IPS-18a (cell line): ENCODE results near the gene SIN3B.

ENCODE experiments used
- H3K27ac ChIP-seq: one replicate; pipeline ENCODE4 v1.5.1; 2013; ENCODE audit warnings: low read length
- H3K27me3 ChIP-seq: one replicate; pipeline ENCODE4 v1.6.1; 2013; ENCODE audit warnings: mild to moderate bottlenecking, low read length; ENCODE audit not compliant: control insufficient read depth, insufficient read depth
- H3K36me3 ChIP-seq: one replicate; pipeline ENCODE4 v1.6.1; 2013; ENCODE audit warnings: low read depth, low read length; ENCODE audit not compliant: control insufficient read depth
- H3K4me1 ChIP-seq: one replicate; pipeline ENCODE4 v1.6.1; 2013; ENCODE audit warnings: low read depth, low read length; ENCODE audit not compliant: control insufficient read depth
- H3K4me3 ChIP-seq: one replicate; pipeline ENCODE4 v1.5.1; 2013; ENCODE audit warnings: low read length
- H3K9ac ChIP-seq: one replicate; pipeline ENCODE4 v1.6.1; 2013; ENCODE audit warnings: mild to moderate bottlenecking, low read length, moderate library complexity
- H3K9me3 ChIP-seq: one replicate; pipeline ENCODE4 v1.6.1; 2013; ENCODE audit warnings: low read depth, low read length; ENCODE audit not compliant: control insufficient read depth

SIN3B gene

GRCh38 chr19:16829822-16830289, 658 bp downstream of the SIN3B start:
- peak overlapping the region; percentile 89 for H3K4me3 ChIP-seq
- H3K9ac ChIP-seq: peak overlapping the region; percentile 76
- peaks cover 36% of the 10 kb centered on the region for H3K36me3 ChIP-seq
- no peak overlapping the region for H3K27ac ChIP-seq
- no peaks in the 10 kb centered on the region for H3K9me3 ChIP-seq
- H3K27me3 ChIP-seq: no peaks in the 10 kb centered on the region
- peaks cover 18% of the 10 kb centered on the region for H3K4me1 ChIP-seq

- Histone ChIP-seq H3K36me3 (peaks cover 39% of the 10 kb centered on the region), H3K9ac (no peak overlapping the region), H3K9me3 (no peaks in the 10 kb centered on the region), H3K27me3 (no peaks in the 10 kb centered on the region), H3K27ac (no peak overlapping the region), H3K4me3 (peak overlapping the region; percentile 89), H3K4me1 (peaks cover 10% of the 10 kb centered on the region)
These were observed 1.5 kb downstream of the SIN3B start for GRCh38 chr19:16830679-16831078.

GRCh38 chr19:16831531-16831930, 2.3 kb downstream of the SIN3B start:
- H3K9ac ChIP-seq: no peak overlapping the region
- no peaks in the 10 kb centered on the region for H3K9me3 ChIP-seq
- no peaks in the 10 kb centered on the region for H3K27me3 ChIP-seq
- no peak overlapping the region for H3K4me3 ChIP-seq
- no peak overlapping the region for H3K27ac ChIP-seq
- H3K36me3 ChIP-seq: peaks cover 48% of the 10 kb centered on the region
- H3K4me1 ChIP-seq: peaks cover 6% of the 10 kb centered on the region

- Histone ChIP-seq H3K4me1 (peaks cover 4% of the 10 kb centered on the region), H3K9ac (no peak overlapping the region), H3K27ac (no peak overlapping the region), H3K4me3 (no peak overlapping the region), H3K27me3 (no peaks in the 10 kb centered on the region), H3K36me3 (peaks cover 75% of the 10 kb centered on the region), H3K9me3 (no peaks in the 10 kb centered on the region)
These were observed 5.5 kb downstream of the SIN3B start for GRCh38 chr19:16834747-16835146.

- H3K36me3 ChIP-seq: peaks cover 87% of the 10 kb centered on the region
- H3K9me3 ChIP-seq: no peaks in the 10 kb centered on the region
- no peaks in the 10 kb centered on the region for H3K27me3 ChIP-seq
- H3K4me1 ChIP-seq: no peaks in the 10 kb centered on the region
- no peak overlapping the region for H3K9ac ChIP-seq
- H3K27ac ChIP-seq: no peak overlapping the region
- no peak overlapping the region for H3K4me3 ChIP-seq
These were observed 7.2 kb downstream of the SIN3B start for GRCh38 chr19:16836115-16837034.

GRCh38 chr19:16837035-16837362, 7.8 kb downstream of the SIN3B start:
- Histone ChIP-seq H3K36me3 (peaks cover 86% of the 10 kb centered on the region), H3K27me3 (no peaks in the 10 kb centered on the region), H3K4me3 (no peak overlapping the region), H3K27ac (no peak overlapping the region), H3K9ac (no peak overlapping the region), H3K4me1 (no peaks in the 10 kb centered on the region), H3K9me3 (no peaks in the 10 kb centered on the region)

- Histone ChIP-seq H3K9ac (no peak overlapping the region), H3K4me3 (no peak overlapping the region), H3K27me3 (no peaks in the 10 kb centered on the region), H3K4me1 (no peaks in the 10 kb centered on the region), H3K27ac (no peak overlapping the region), H3K36me3 (peaks cover 91% of the 10 kb centered on the region), H3K9me3 (no peaks in the 10 kb centered on the region)
These were observed 12.3 kb downstream of the SIN3B start for GRCh38 chr19:16841391-16841926.

- Histone ChIP-seq H3K4me3 (no peak overlapping the region), H3K9ac (no peak overlapping the region), H3K4me1 (no peaks in the 10 kb centered on the region), H3K9me3 (no peaks in the 10 kb centered on the region), H3K27ac (no peak overlapping the region), H3K27me3 (no peaks in the 10 kb centered on the region), H3K36me3 (peaks cover 92% of the 10 kb centered on the region)
These were observed 17.7 kb downstream of the SIN3B start for GRCh38 chr19:16846901-16847300.

GRCh38 chr19:16847430-16847829, 18.2 kb downstream of the SIN3B start:
- Histone ChIP-seq H3K36me3 (peaks cover 92% of the 10 kb centered on the region), H3K9me3 (no peaks in the 10 kb centered on the region), H3K27me3 (no peaks in the 10 kb centered on the region), H3K27ac (no peak overlapping the region), H3K9ac (no peak overlapping the region), H3K4me3 (no peak overlapping the region), H3K4me1 (no peaks in the 10 kb centered on the region)

GRCh38 chr19:16849168-16849567, 20.0 kb downstream of the SIN3B start:
- Histone ChIP-seq H3K9me3 (no peaks in the 10 kb centered on the region), H3K27ac (no peak overlapping the region), H3K4me1 (no peaks in the 10 kb centered on the region), H3K27me3 (no peaks in the 10 kb centered on the region), H3K9ac (no peak overlapping the region), H3K4me3 (no peak overlapping the region), H3K36me3 (peaks cover 90% of the 10 kb centered on the region)

GRCh38 chr19:16850133-16850532, 20.9 kb downstream of the SIN3B start:
- Histone ChIP-seq H3K27ac (no peak overlapping the region), H3K36me3 (peaks cover 90% of the 10 kb centered on the region), H3K4me3 (no peak overlapping the region), H3K9me3 (no peaks in the 10 kb centered on the region), H3K4me1 (no peaks in the 10 kb centered on the region), H3K27me3 (no peaks in the 10 kb centered on the region), H3K9ac (no peak overlapping the region)
